Activated T-helper 17 cell treated with anti-CD3 and anti-CD28 coated beads, Interleukin-2, amount 50 U/mL, for 72 hours (primary cell): ENCODE data around the gene TMUB1. TPM values are rescaled to one million over a fixed set of nuclear protein-coding genes. Genes with fewer than 3 reads are reported as not detected.

Experiments
- ATAC-seq: fragments of 150-1000 bp; cut with Tn5 transposase; replicated peaks from 2 replicates; pipeline ENCODE4 v1.10.0; 2021; ENCODE audit warnings: mild to moderate bottlenecking, moderate library complexity
- H3K27ac Mint-ChIP-seq: one replicate; pipeline ENCODE4 v1.8.0; 2022; ENCODE audit warnings: mixed read lengths
- H3K27me3 Mint-ChIP-seq: one replicate; pipeline ENCODE4 v1.8.0; 2022; ENCODE audit warnings: mixed read lengths
- H3K36me3 Mint-ChIP-seq: one replicate; pipeline ENCODE4 v1.8.0; 2022; ENCODE audit warnings: low read depth, mild to moderate bottlenecking, mixed read lengths
- H3K4me1 Mint-ChIP-seq: one replicate; pipeline ENCODE4 v1.8.0; 2022; ENCODE audit warnings: mixed read lengths
- H3K4me3 Mint-ChIP-seq: one replicate; pipeline ENCODE4 v1.8.0; 2022; ENCODE audit warnings: mild to moderate bottlenecking, mixed read lengths
- H3K9me3 Mint-ChIP-seq: one replicate; pipeline ENCODE4 v1.8.0; 2022; ENCODE audit warnings: mixed read lengths
- total RNA-seq, 2 donors: library from RNA; stranded (reverse); gene quantifications; one replicate each; pipeline ENCODE4 v1.2.3, GENCODE V29; 2022

TMUB1 gene
- total RNA-seq, 2 donors from 2014 or later: 72.7 to 78.4 TPM

DNA sequence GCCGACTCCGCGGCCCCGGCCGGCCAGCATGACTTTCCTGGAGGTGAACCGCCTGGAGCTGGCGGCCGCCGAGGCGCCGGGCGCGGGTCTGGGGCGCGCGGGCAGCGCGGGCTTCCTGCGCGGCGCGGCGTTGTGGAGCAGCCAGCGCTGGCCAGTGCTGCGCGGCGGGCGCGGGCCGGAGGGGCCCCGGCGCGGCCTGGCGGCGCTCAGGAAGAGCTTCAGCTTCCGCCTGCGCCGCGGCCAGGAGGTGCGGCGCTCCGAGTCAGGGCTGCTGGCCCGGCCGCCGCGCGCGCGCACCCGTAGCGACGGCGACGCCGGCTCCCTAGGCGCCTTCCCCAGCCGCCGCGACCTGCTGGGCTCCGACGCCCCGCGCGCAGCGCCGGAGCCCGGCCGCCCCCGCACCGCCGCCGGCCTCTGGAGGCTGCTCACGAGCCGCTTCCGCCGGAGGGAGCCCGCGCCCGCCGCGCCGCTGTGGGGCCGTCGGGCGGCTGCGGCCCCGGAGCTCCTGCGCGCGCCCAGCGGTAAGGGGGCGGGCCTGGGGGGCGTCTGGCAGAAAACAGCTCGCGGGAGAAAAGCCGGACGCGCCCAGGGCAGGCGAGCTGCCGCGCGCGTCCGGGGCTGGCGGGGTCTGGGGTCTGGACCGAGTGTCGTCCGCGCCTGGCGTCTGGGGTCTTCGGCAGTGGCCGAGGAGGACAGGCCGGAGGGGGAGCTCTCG lies 32.0 kb upstream of the TMUB1 start:
- ATAC-seq: peak; percentile 58
- H3K4me1 Mint-ChIP-seq: peaks cover 8% of the 10 kb centered on the region
- H3K36me3 Mint-ChIP-seq: peaks cover 19% of the 10 kb centered on the region
- peak overlapping the region; percentile 52 for H3K4me3 Mint-ChIP-seq
- H3K9me3 Mint-ChIP-seq: no peaks in the 10 kb centered on the region
- no peaks in the 10 kb centered on the region for H3K27me3 Mint-ChIP-seq
- H3K27ac Mint-ChIP-seq: no peak overlapping the region

DNA sequence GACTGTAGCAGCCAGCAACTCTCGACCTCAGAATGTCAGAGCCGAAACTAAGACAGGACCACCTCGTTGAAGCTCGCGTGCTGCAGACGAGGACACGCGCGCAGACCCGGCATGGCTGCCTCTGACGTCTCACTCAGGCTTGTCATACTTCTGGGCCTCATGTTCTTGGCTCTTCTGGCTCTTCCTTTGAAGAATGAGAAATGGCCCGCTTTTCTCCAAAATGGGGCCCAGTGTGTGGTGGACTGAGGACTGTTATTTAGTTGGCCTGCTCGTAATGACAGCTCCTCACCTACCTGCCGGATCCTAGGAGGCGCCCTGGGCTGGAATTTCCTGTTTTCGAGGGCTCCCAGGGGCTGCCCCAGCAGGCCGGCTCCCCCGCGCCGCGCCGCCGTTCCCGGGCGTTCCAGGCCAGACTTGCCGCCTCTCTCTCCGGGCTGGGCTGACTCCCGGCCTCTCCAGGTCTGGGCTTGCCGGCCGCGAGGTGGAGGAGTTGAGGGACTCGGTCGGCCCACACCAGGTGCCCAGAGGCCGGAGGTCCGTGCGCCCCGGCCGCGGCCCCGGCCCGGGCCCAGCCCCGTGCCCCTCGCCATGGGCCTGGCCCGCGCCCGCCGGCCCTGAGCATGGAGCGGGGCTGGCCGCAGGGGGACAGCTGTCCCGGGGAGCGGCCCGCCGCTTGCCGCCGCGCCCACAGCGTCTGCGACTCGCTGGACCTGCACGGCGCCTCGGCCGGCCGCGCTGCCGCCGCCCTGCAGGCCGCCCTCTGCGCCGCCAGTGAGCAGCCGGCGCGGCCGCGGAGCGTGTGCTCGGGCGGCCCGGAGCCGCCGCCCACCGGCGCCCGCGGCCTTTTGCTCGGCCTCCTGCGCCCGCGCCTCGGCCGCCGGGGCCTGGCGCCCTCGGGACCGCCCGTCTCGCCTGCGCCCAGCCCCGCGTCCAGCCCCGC lies 31.1 kb upstream of the TMUB1 start:
- no peaks in the 10 kb centered on the region for H3K9me3 Mint-ChIP-seq
- peaks cover 10% of the 10 kb centered on the region for H3K36me3 Mint-ChIP-seq
- peak; percentile 19 for ATAC-seq
- H3K27ac Mint-ChIP-seq: no peak overlapping the region
- no peaks in the 10 kb centered on the region for H3K27me3 Mint-ChIP-seq
- peak overlapping the region; percentile 33 for H3K4me3 Mint-ChIP-seq
- H3K4me1 Mint-ChIP-seq: peaks cover 8% of the 10 kb centered on the region

- Mint-ChIP-seq H3K4me3 (peak overlapping the region; percentile 33), H3K36me3 (peaks cover 2% of the 10 kb centered on the region), H3K27ac (no peak overlapping the region), H3K9me3 (no peaks in the 10 kb centered on the region), H3K4me1 (peaks cover 8% of the 10 kb centered on the region), H3K27me3 (no peaks in the 10 kb centered on the region)
- ATAC-seq: no peak
Measured at GRCh38 chr7:151113344-151114150, 30.3 kb upstream of the TMUB1 start.

- Mint-ChIP-seq H3K36me3 (no peaks in the 10 kb centered on the region), H3K9me3 (no peaks in the 10 kb centered on the region), H3K4me1 (no peaks in the 10 kb centered on the region), H3K27me3 (no peaks in the 10 kb centered on the region), H3K4me3 (no peak overlapping the region), H3K27ac (peak overlapping the region; percentile 49)
- peak; percentile 85 for ATAC-seq
Measured at GRCh38 chr7:151110941-151111645, 27.8 kb upstream of the TMUB1 start.

GRCh38 chr7:151110236-151110940 lies 27.1 kb upstream of the TMUB1 start:
- no peak for ATAC-seq
- Mint-ChIP-seq H3K27ac (peak overlapping the region; percentile 49), H3K4me1 (no peaks in the 10 kb centered on the region), H3K9me3 (no peaks in the 10 kb centered on the region), H3K36me3 (no peaks in the 10 kb centered on the region), H3K4me3 (no peak overlapping the region), H3K27me3 (no peaks in the 10 kb centered on the region)

- Mint-ChIP-seq H3K4me3 (no peak overlapping the region), H3K27me3 (no peaks in the 10 kb centered on the region), H3K27ac (no peak overlapping the region)
Measured at GRCh38 chr7:151109094-151110048, 26.1 kb upstream of the TMUB1 start.

DNA sequence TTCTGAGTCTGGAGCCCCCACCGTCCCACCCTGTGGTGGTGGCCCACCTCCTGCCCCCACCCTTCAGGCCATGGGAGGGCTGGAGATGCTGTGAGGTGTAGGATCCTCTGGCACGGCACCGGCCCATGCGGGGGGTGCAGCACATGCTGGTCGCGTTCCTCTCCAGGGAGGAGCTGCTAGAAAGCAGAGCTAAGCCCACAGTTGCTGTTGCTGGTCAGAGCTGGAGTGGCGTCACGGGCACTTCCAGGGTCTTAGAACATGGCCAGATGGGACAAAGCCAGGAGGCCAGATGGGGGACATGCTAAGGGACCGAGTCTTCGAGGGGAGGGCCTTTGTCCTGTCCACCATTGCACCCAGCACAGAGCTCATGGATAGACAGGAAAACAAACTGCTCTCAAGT lies 24.6 kb upstream of the TMUB1 start:
- Mint-ChIP-seq H3K4me1 (no peaks in the 10 kb centered on the region), H3K36me3 (no peaks in the 10 kb centered on the region), H3K27me3 (no peaks in the 10 kb centered on the region), H3K9me3 (no peaks in the 10 kb centered on the region), H3K27ac (no peak overlapping the region), H3K4me3 (no peak overlapping the region)
- ATAC-seq: no peak

More at GRCh38 chr7:151109094-151110048, 26.1 kb upstream of the TMUB1 start:
- Mint-ChIP-seq H3K9me3 (no peaks in the 10 kb centered on the region), H3K36me3 (no peaks in the 10 kb centered on the region), H3K4me1 (no peaks in the 10 kb centered on the region)
- ATAC-seq: no peak

GRCh38 chr7:151104411-151105235 lies 21.3 kb upstream of the TMUB1 start:
- H3K4me3 Mint-ChIP-seq: no peak overlapping the region

DNA sequence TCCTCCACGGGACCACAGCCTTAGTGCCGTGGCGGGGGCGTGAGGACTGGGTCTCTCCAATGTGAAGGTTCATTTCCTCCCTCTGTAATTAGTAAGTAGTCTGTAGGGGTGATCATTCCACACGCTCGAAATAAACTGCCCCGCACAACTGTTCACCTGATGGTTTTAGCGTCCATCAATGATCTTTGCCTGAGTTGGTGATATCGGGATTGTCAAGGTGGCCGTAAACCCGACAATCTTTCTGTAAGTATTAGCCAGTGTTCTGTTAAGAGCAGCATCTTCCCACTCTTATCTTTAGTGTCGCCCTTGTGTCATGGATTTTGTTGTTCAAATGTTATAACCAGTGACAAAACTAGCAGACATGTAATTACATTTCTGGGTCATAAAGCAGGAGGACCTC lies 20.7 kb upstream of the TMUB1 start:
- Mint-ChIP-seq H3K4me3 (no peak overlapping the region), H3K4me1 (no peaks in the 10 kb centered on the region), H3K9me3 (no peaks in the 10 kb centered on the region), H3K27me3 (no peaks in the 10 kb centered on the region), H3K36me3 (no peaks in the 10 kb centered on the region), H3K27ac (no peak overlapping the region)
- ATAC-seq: no peak

More at GRCh38 chr7:151104411-151105235, 21.3 kb upstream of the TMUB1 start:
- no peaks in the 10 kb centered on the region for H3K27me3 Mint-ChIP-seq
- no peaks in the 10 kb centered on the region for H3K36me3 Mint-ChIP-seq
- no peak for ATAC-seq
- H3K9me3 Mint-ChIP-seq: no peaks in the 10 kb centered on the region
- H3K4me1 Mint-ChIP-seq: no peaks in the 10 kb centered on the region
- H3K27ac Mint-ChIP-seq: no peak overlapping the region

DNA sequence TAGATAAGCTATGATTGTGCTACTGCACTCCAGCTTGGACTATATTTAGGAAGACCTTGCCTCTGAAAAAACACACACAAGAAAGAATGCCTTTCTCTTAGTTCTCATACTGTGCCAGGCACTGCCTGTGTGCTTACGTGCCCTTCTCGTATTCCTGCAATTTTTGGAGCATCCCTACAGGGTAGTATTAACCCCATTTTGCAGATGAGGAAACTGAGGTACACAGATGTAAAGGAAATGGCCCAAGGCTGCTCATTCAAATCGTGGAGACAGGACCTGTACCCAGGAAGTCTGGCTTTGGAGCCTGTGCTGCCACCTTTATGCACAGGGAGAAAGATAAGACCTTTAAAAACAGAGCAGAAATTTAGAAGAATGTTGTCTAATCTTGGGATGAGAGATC lies 19.7 kb upstream of the TMUB1 start:
- no peaks in the 10 kb centered on the region for H3K4me1 Mint-ChIP-seq
- no peak overlapping the region for H3K4me3 Mint-ChIP-seq
- H3K9me3 Mint-ChIP-seq: no peaks in the 10 kb centered on the region
- H3K36me3 Mint-ChIP-seq: no peaks in the 10 kb centered on the region
- no peak for ATAC-seq
- H3K27ac Mint-ChIP-seq: no peak overlapping the region
- H3K27me3 Mint-ChIP-seq: no peaks in the 10 kb centered on the region

GRCh38 chr7:151101621-151102396 lies 18.5 kb upstream of the TMUB1 start:
- no peaks in the 10 kb centered on the region for H3K4me1 Mint-ChIP-seq
- H3K4me3 Mint-ChIP-seq: no peak overlapping the region
- ATAC-seq: no peak
- no peaks in the 10 kb centered on the region for H3K9me3 Mint-ChIP-seq
- no peaks in the 10 kb centered on the region for H3K27me3 Mint-ChIP-seq
- no peaks in the 10 kb centered on the region for H3K36me3 Mint-ChIP-seq
- H3K27ac Mint-ChIP-seq: no peak overlapping the region
